K562 (cell line): ENCODE measurements around the gene HACL1. TPM values are rescaled to one million over a fixed set of nuclear protein-coding genes. Genes with fewer than 3 reads are reported as not detected.

ENCODE experiments used
- ATAC-seq: fragments of 200-7000 bp; cut with Tn5 transposase; 3 replicates; pipeline ENCODE4 v1.9.1; 2020; ENCODE audit warnings: moderate library complexity
- BruUV-seq: library from RNA; stranded (reverse); fragments of 400-500 nt; replicated peaks from 2 replicates; lab custom pipeline; 2021; lab: Mats Ljungman, UMichigan
- CTCF ChIA-PET: fragments of 300-600 bp; formaldehyde crosslinking; extraction: SDS; loops from one replicate; lab custom pipeline; 2021; ENCODE audit warnings: low intra/inter-chr PET ratio; lab: Yijun Ruan, JAX
- POLR2A ChIA-PET: fragments of 300-600, 350-650 bp; sonication (Branson Sonifier 250); formaldehyde crosslinking; extraction: SDS; loops from one replicate; lab custom pipeline; 2021; ENCODE audit warnings: antibody characterized with exemption, inconsistent platforms; lab: Yijun Ruan, JAX
- DNase-seq, 4 experiments: peaks; one replicate each; pipeline versions ENCODE4 v3.0.0 to v3.0.0-alpha.2; 2011 to 2018; ENCODE audit warnings: low spot score in 3 of 4, mixed read lengths in 3 of 4; ENCODE audit errors: extremely low read depth in 1 of 4
- FAIRE-seq: peaks from 2 replicates; lab custom pipeline; 2011; peaks lifted over from hg19 to GRCh38; lab: Jason Lieb, UNC
- H2AFZ ChIP-seq: 2 replicates; pipeline ENCODE4 v1.6.0; 2011; ENCODE audit warnings: low read depth, low read length, control low read depth, inconsistent platforms
- H3K27ac ChIP-seq: fragments of 200-600 bp; 3 replicates; pipeline ENCODE4 v1.8.0; 2011; ENCODE audit warnings: low read depth, mild to moderate bottlenecking, control low read depth, inconsistent platforms, low read length, moderate library complexity, mixed read lengths; ENCODE audit errors: extremely low read depth
- H3K27me3 ChIP-seq, 2 experiments: fragments of 300-600 bp in 1 of 2; 2 replicates in 1 of 2; 3 replicates in 1 of 2; pipeline versions ENCODE4 v1.6.0 to v1.8.0; 2011; ENCODE audit warnings: inconsistent platforms in 2 of 2, low read length in 2 of 2, mild to moderate bottlenecking in 1 of 2, mixed read lengths in 1 of 2, moderate library complexity in 1 of 2; ENCODE audit not compliant: control insufficient read depth in 2 of 2, insufficient read depth in 2 of 2
- H3K36me3 ChIP-seq: fragments of 300-600 bp; 3 replicates; pipeline ENCODE4 v1.8.0; 2011; ENCODE audit warnings: mild to moderate bottlenecking, low read length, inconsistent platforms; ENCODE audit not compliant: control insufficient read depth, insufficient read depth
- H3K4me1 ChIP-seq, 2 experiments: fragments of 200-600 bp in 1 of 2; replicated peaks in 1 of 2; 2 replicates in 1 of 2; 3 replicates in 1 of 2; pipeline versions ENCODE4 v1.5.1 to v1.8.0; 2011; ENCODE audit warnings: inconsistent platforms in 2 of 2, low read length in 2 of 2, mild to moderate bottlenecking in 1 of 2, mixed read lengths in 1 of 2, moderate library complexity in 1 of 2; ENCODE audit not compliant: control insufficient read depth in 2 of 2, insufficient read depth in 2 of 2
- H3K4me2 ChIP-seq: 2 replicates; pipeline ENCODE4 v1.6.1; 2011; ENCODE audit warnings: low read length, control low read depth, inconsistent platforms, mixed read lengths; ENCODE audit not compliant: insufficient read depth
- H3K4me3 ChIP-seq: fragments of 200-600 bp; sonication (generic), shearing (Covaris generic); 2 replicates; pipeline ENCODE4 v1.5.1; 2016; ENCODE audit warnings: control low read depth, inconsistent platforms
- H3K79me2 ChIP-seq: fragments of 200-600 bp; 3 replicates; pipeline ENCODE4 v1.8.0; 2011; ENCODE audit warnings: low read length, inconsistent platforms; ENCODE audit not compliant: control insufficient read depth, insufficient read depth
- H3K9ac ChIP-seq, 2 experiments: 2 replicates each; pipeline versions ENCODE4 v1.6.0 to v1.6.1; 2011; ENCODE audit warnings: low read depth in 2 of 2, low read length in 2 of 2, control low read depth in 1 of 2, inconsistent platforms in 1 of 2, mild to moderate bottlenecking in 1 of 2, mixed read lengths in 1 of 2; ENCODE audit not compliant: insufficient read depth in 1 of 2
- H3K9me1 ChIP-seq: one replicate; pipeline ENCODE4 v1.6.0; 2011; ENCODE audit warnings: inconsistent platforms, mild to moderate bottlenecking, low read length, moderate library complexity; ENCODE audit not compliant: control insufficient read depth, insufficient read depth
- H3K9me3 ChIP-seq: replicated peaks from 2 replicates; pipeline ENCODE4 v1.5.1; 2011; ENCODE audit warnings: low read depth, low read length, inconsistent platforms; ENCODE audit not compliant: control insufficient read depth, insufficient read depth
- H4K20me1 ChIP-seq: replicated peaks from 2 replicates; pipeline ENCODE4 v1.6.1; 2011; ENCODE audit warnings: low read length, inconsistent platforms, mixed read lengths; ENCODE audit not compliant: control insufficient read depth, insufficient read depth
- GABPB1 ChIP-seq: sonication (generic); formaldehyde crosslinking; IDR thresholded peaks from 2 replicates; pipeline ENCODE4 v1.8.0; 2022; ENCODE audit warnings: mild to moderate bottlenecking, missing genetic modification reagents
- GATA2 ChIP-seq: sonication (generic); formaldehyde crosslinking; IDR thresholded peaks from 2 replicates; pipeline ENCODE4 v1.4.0; 2020; ENCODE audit warnings: mild to moderate bottlenecking, missing genetic modification reagents
- MCM2 ChIP-seq: fragments of 450-650 bp; IDR thresholded peaks from 2 replicates; pipeline ENCODE4 v1.6.1; 2017; ENCODE audit warnings: low read depth, mild to moderate bottlenecking
- ZFP1 ChIP-seq: fragments of 450-650 bp; formaldehyde crosslinking; IDR thresholded peaks from 2 replicates; pipeline ENCODE4 v1.4.0; 2020; ENCODE audit warnings: mild to moderate bottlenecking, mixed read lengths
- ZNF140 ChIP-seq: fragments of 250-450 bp; sonication (Bioruptor Pico); IDR thresholded peaks from 2 replicates; pipeline ENCODE4 v1.8.0; 2021; ENCODE audit warnings: moderate library complexity, mild to moderate bottlenecking, inconsistent platforms
- ZNF175 ChIP-seq: fragments of 200-800 bp; sonication (Bioruptor generic); IDR thresholded peaks from 2 replicates; pipeline ENCODE4 v1.6.1; 2016; ENCODE audit warnings: low read depth, mild to moderate bottlenecking, missing genetic modification characterization, missing compliant biosample characterization
- WGBS: fragments of 100-300 bp; shearing (Covaris generic); methylation state at CpG from one replicate; pipeline ENCODE4 v1.1.6; 2016; ENCODE audit warnings: low coverage, mixed read lengths; ENCODE audit not compliant: insufficient coverage; ENCODE audit errors: missing lambda C conversion rate; 5-methylcytosine and 5-hydroxymethylcytosine counted together
- in situ Hi-C: fragments of 300-500 bp; cut with MboI; formaldehyde crosslinking; loops from 4 replicates; pipeline ENCODE4 v1.15.0; 2018; ENCODE audit warnings: inconsistent platforms, mixed read lengths
- intact Hi-C: fragments of 100-400 bp; cut with micrococcal nuclease; formaldehyde crosslinking; loops from 2 replicates; pipeline ENCODE4 v1.14.2; 2022
- polyA plus RNA-seq, 8 experiments: library from polyadenylated mRNA; depleted of rRNA in 4 of 8; stranded (reverse) in 5 of 8; unstranded in 3 of 8; fragments of >200 nt; fragmentation: Nextera tagmentation in 2 of 8; fragmentation: Illumina TruSeq in 1 of 8; extraction: Ambion mirVana in 2 of 8; extraction: Trizol in 1 of 8; gene quantifications; 2 replicates each; pipeline versions ENCODE4 v1.2.1 to v1.2.3, GENCODE V29; 2011 to 2014; ENCODE audit warnings: inconsistent platforms in 1 of 8, missing spikeins in 1 of 8
- total RNA-seq, 7 experiments: library from RNA; depleted of rRNA in 6 of 7; stranded (reverse); fragments of >200 nt in 6 of 7; fragmentation: Illumina TruSeq in 2 of 7; extraction: Trizol in 2 of 7; gene quantifications; 2 replicates each; pipeline versions ENCODE4 v1.2.1 to v1.2.3, GENCODE V29; 2011 to 2021; ENCODE audit warnings: low replicate concordance in 1 of 7
- TF ChIP-seq, protein P1 (sequence below): fragments of 250-450 bp; sonication (Bioruptor Pico); IDR thresholded peaks from 2 replicates; pipeline ENCODE4 v1.8.0; 2022; ENCODE audit warnings: moderate library complexity, mild to moderate bottlenecking, inconsistent platforms

Gene HACL1
- total and polyA plus RNA-seq, 9 of the 15 experiments (the other 6 are each of a cell fraction or from before 2014, with no cell fraction given) = 18.9 to 61.5 (median 30.5) TPM

DNA sequence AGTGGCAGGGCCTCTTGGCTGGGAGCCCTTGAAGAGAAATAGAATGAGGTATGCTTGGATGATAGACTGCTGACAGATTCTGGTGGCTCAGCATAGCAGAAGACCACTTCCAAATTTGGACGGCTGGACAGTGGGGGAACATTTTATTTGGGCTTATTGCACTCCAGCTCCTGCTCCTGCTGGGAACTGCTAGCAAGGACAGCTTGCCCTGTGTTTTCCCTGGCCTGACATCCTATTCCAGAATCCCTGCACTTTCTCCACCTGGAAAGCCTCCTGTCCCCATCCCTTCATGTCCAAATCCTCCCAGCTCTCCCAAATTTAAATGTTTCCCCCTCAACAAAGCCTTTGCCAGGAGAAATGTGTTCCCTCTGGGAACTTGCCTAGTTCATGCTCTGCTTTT, 70.0 kb downstream of the HACL1 start (continued):
- TF ChIP-seq, protein P1, sequence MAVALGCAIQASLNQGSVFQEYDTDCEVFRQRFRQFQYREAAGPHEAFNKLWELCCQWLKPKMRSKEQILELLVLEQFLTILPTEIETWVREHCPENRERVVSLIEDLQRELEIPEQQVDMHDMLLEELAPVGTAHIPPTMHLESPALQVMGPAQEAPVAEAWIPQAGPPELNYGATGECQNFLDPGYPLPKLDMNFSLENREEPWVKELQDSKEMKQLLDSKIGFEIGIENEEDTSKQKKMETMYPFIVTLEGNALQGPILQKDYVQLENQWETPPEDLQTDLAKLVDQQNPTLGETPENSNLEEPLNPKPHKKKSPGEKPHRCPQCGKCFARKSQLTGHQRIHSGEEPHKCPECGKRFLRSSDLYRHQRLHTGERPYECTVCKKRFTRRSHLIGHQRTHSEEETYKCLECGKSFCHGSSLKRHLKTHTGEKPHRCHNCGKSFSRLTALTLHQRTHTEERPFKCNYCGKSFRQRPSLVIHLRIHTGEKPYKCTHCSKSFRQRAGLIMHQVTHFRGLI (CRISPR knock-in tag) = no peak
- TF ChIP-seq MCM2 = no peak
- TF ChIP-seq ZFP1 = no peak
- TF ChIP-seq GATA2 (CRISPR knock-in tag) = no peak
- TF ChIP-seq GABPB1 (CRISPR knock-in tag) = no peak

DNA sequence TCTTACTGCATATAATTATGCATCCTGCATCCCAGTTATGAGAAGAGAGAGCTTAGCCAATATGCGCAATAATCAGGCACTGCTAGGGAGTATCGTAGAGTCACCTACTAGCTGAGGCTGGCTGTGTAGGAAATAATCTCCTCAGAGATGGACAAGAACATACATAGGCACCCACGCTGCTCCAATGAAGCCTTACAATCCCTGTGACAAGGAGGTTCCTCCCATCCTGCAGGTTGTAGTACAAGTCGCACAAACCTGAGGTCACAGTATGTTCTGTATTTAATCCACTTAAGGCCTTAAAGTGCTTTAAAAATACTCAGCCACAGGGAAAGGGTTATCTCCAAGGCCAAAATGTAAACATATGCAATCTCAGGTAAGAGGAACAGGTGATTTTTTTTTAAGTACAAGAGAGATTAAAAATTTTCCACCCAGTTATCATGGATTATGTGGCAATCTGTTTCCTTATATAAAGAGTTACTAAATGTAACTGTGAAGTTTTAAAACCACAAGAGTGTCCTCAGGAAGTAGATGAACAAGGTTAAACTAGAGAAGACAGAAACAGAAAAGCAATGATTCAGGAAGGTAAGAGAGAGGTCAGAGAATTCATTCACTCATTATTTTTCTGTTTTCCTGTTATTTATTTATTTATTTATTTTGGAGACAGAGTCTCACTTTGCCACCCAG, 72.4 kb downstream of the HACL1 start:
- no peak for ATAC-seq
- Histone ChIP-seq H2AFZ (no peak overlapping the region), H3K27ac (no peak overlapping the region), H3K4me3 (no peak overlapping the region), H3K27me3 (peaks cover 32 to 37% of the 10 kb centered on the region in 2 experiments), H3K4me2 (no peak overlapping the region), H3K4me1 (no peaks in the 10 kb centered on the region), H3K36me3 (no peaks in the 10 kb centered on the region), H3K9me3 (no peaks in the 10 kb centered on the region), H3K9me1 (no peaks in the 10 kb centered on the region), H3K9ac (no peak overlapping the region), H3K79me2 (no peaks in the 10 kb centered on the region), H4K20me1 (no peaks in the 10 kb centered on the region)
- BruUV-seq = no TSS peak
- intact Hi-C loops = no loop called here
- FAIRE-seq = no peak
- TF ChIP-seq ZNF140 (CRISPR knock-in tag) = no peak
- no peak for TF ChIP-seq ZNF175
- WGBS = 9% methylated on average over 4 of the region's 4 CpGs
- ChIA-PET CTCF (interaction anchor here (0.6 kb wide), 1 partner anchor 31 kb away, joined by 3 read pairs; no protein-coding TSS in a partner anchor), POLR2A (interaction anchor here (0.5 to 1.1 kb wide), 3 partner anchors 61 to 202 kb away, joined by 3 read pairs; no protein-coding TSS in a partner anchor)
- no peak for DNase-seq
- in situ Hi-C loops = no loop called here
